Endothelial cell of umbilical vein (primary cell): Measurements from ENCODE around the gene MRNIP. TPM values are rescaled to one million over a fixed set of nuclear protein-coding genes. Genes with fewer than 3 reads are reported as not detected.

ENCODE experiments used
- BruUV-seq: library from RNA; stranded (reverse); fragments of 400-500 nt; replicated peaks from 2 replicates; lab custom pipeline; 2021; lab: Mats Ljungman, UMichigan
- CTCF ChIA-PET: fragments of 300-600, 350-600 bp; sonication (Branson Sonifier 250); formaldehyde crosslinking; loops from one replicate; lab custom pipeline; 2021; ENCODE audit warnings: antibody characterized with exemption, inconsistent platforms; lab: Charles Lee
- POLR2A ChIA-PET: fragments of 300-600, 350-600 bp; sonication (Branson Sonifier 250); formaldehyde crosslinking; loops from one replicate; lab custom pipeline; 2021; ENCODE audit warnings: antibody characterized with exemption, inconsistent platforms; lab: Charles Lee
- DNase-seq: peaks from one replicate; pipeline ENCODE4 v3.0.0-alpha.2; 2011; ENCODE audit warnings: low read depth, low spot score
- FAIRE-seq: peaks from 2 replicates; lab custom pipeline; 2011; peaks lifted over from hg19 to GRCh38; lab: Jason Lieb, UNC
- H2AFZ ChIP-seq: 2 replicates; pipeline ENCODE4 v1.6.0; 2012; ENCODE audit warnings: low read depth, low read length, control low read depth, inconsistent platforms
- H3K27ac ChIP-seq: 2 replicates; pipeline ENCODE4 v1.5.1; 2011; ENCODE audit warnings: low read depth, mild to moderate bottlenecking, control low read depth, low read length, moderate library complexity; ENCODE audit not compliant: insufficient read depth
- H3K27me3 ChIP-seq, 2 experiments: 2 replicates each; pipeline versions ENCODE4 v1.6.0 to v1.6.1; 2011; ENCODE audit warnings: low read length in 2 of 2, mixed read lengths in 1 of 2; ENCODE audit not compliant: control insufficient read depth in 2 of 2, insufficient read depth in 2 of 2
- H3K36me3 ChIP-seq, 2 experiments: 2 replicates in 1 of 2; 3 replicates in 1 of 2; pipeline ENCODE4 v1.5.1; 2011; ENCODE audit warnings: low read length in 2 of 2, mild to moderate bottlenecking in 1 of 2, moderate library complexity in 1 of 2; ENCODE audit not compliant: control insufficient read depth in 2 of 2, insufficient read depth in 2 of 2; ENCODE audit errors: extremely low read depth in 1 of 2
- H3K4me1 ChIP-seq: 3 replicates; pipeline ENCODE4 v1.5.1; 2011; ENCODE audit warnings: mild to moderate bottlenecking, low read length; ENCODE audit not compliant: control insufficient read depth, insufficient read depth; ENCODE audit errors: extremely low read depth
- H3K4me2 ChIP-seq: 2 replicates; pipeline ENCODE4 v1.6.1; 2011; ENCODE audit warnings: low read length, control low read depth, mixed read lengths; ENCODE audit not compliant: insufficient read depth
- H3K4me3 ChIP-seq, 3 experiments: fragments of 200-600 bp in 1 of 3; sonication (generic), shearing (Covaris generic) in 1 of 3; replicated peaks in 1 of 3; 2 replicates each; pipeline ENCODE4 v1.5.1; 2011 to 2016; ENCODE audit warnings: control low read depth in 3 of 3, low read length in 3 of 3, mild to moderate bottlenecking in 2 of 3, inconsistent platforms in 1 of 3, low read depth in 1 of 3, moderate library complexity in 1 of 3; ENCODE audit not compliant: insufficient read depth in 1 of 3
- H3K79me2 ChIP-seq: 2 replicates; pipeline ENCODE4 v1.6.0; 2012; ENCODE audit warnings: low read length, inconsistent platforms; ENCODE audit not compliant: control insufficient read depth, insufficient read depth
- H3K9ac ChIP-seq: replicated peaks from 2 replicates; pipeline ENCODE3; 2011; ENCODE audit warnings: low read length, control low read depth; ENCODE audit not compliant: insufficient read depth; ENCODE audit errors: extremely low read depth
- H3K9me1 ChIP-seq: replicated peaks from 3 replicates; pipeline ENCODE4 v1.6.0; 2011; ENCODE audit warnings: mild to moderate bottlenecking, low read length; ENCODE audit not compliant: control insufficient read depth, insufficient read depth; ENCODE audit errors: extremely low read depth
- H3K9me3 ChIP-seq: replicated peaks from 2 replicates; pipeline ENCODE4 v1.5.1; 2012; ENCODE audit warnings: low read length, inconsistent platforms; ENCODE audit not compliant: control insufficient read depth, insufficient read depth
- H4K20me1 ChIP-seq: replicated peaks from 2 replicates; pipeline ENCODE3; 2011; ENCODE audit warnings: mild to moderate bottlenecking, low read length; ENCODE audit not compliant: control insufficient read depth, insufficient read depth; ENCODE audit errors: extremely low read depth
- FOS ChIP-seq: IDR thresholded peaks from 2 replicates; pipeline ENCODE4 v1.6.1; 2011; ENCODE audit warnings: mild to moderate bottlenecking, low read length, moderate library complexity, borderline replicate concordance; ENCODE audit not compliant: insufficient read depth
- JUN ChIP-seq: IDR thresholded peaks from 2 replicates; pipeline ENCODE4 v1.6.1; 2011; ENCODE audit warnings: borderline replicate concordance, low read depth; ENCODE audit not compliant: insufficient read length, insufficient read depth
- MAX ChIP-seq: IDR thresholded peaks from 2 replicates; pipeline ENCODE4 v1.6.1; 2011; ENCODE audit not compliant: insufficient read depth, insufficient read length
- MYC ChIP-seq: IDR thresholded peaks from one replicate; pipeline ENCODE4 v1.6.1; 2011; ENCODE audit warnings: mild to moderate bottlenecking, low read depth, low read length
- POLR2A ChIP-seq: IDR thresholded peaks from 2 replicates; pipeline ENCODE4 v1.6.1; 2012; ENCODE audit warnings: low read depth, mild to moderate bottlenecking, control low read depth, low read length
- POLR2AphosphoS5 ChIP-seq: IDR thresholded peaks from 2 replicates; pipeline ENCODE4 v1.6.1; 2012; ENCODE audit warnings: low read depth, mild to moderate bottlenecking, control low read depth, low read length, moderate library complexity; ENCODE audit not compliant: insufficient read depth
- dilution Hi-C: fragments of 300-500 bp; cut with MboI; formaldehyde crosslinking; loops from one replicate; pipeline ENCODE4 v1.15.0; 2019; ENCODE audit warnings: low sequenced_read_pairs; ENCODE audit not compliant: extremely low pct_ligation_motif_present
- intact Hi-C: fragments of 100-400 bp; cut with micrococcal nuclease; formaldehyde crosslinking; loops from one replicate; pipeline ENCODE4 v1.10.0; 2022
- polyA plus RNA-seq, 4 experiments: library from polyadenylated mRNA; depleted of rRNA in 3 of 4; stranded (reverse) in 3 of 4; unstranded in 1 of 4; fragments of >200 nt; gene quantifications; 2 replicates each; pipeline versions ENCODE4 v1.2.1 to v1.2.3, GENCODE V29; 2011 to 2012; ENCODE audit warnings: missing spikeins in 1 of 4
- total RNA-seq: library from RNA; stranded (reverse); gene quantifications from 2 replicates; pipeline ENCODE4 v1.2.3, GENCODE V29; 2021
- TF ChIP-seq, protein P1 (sequence below), 2 donors: IDR thresholded peaks; 1 replicate in 1 of 2; 2 replicates in 1 of 2; pipeline ENCODE4 v1.5.1; 2011; ENCODE audit warnings: low read length in 2 of 2, mild to moderate bottlenecking in 2 of 2, moderate library complexity in 2 of 2, control low read depth in 1 of 2, inconsistent platforms in 1 of 2, low read depth in 1 of 2; ENCODE audit not compliant: insufficient read depth in 1 of 2; ENCODE audit errors: extremely low read depth in 1 of 2

Gene MRNIP
- total and polyA plus RNA-seq, 2 donors (not counting 3 experiments of a cell fraction or from before 2014, with no cell fraction given) = 17.1 to 19.1 TPM

DNA sequence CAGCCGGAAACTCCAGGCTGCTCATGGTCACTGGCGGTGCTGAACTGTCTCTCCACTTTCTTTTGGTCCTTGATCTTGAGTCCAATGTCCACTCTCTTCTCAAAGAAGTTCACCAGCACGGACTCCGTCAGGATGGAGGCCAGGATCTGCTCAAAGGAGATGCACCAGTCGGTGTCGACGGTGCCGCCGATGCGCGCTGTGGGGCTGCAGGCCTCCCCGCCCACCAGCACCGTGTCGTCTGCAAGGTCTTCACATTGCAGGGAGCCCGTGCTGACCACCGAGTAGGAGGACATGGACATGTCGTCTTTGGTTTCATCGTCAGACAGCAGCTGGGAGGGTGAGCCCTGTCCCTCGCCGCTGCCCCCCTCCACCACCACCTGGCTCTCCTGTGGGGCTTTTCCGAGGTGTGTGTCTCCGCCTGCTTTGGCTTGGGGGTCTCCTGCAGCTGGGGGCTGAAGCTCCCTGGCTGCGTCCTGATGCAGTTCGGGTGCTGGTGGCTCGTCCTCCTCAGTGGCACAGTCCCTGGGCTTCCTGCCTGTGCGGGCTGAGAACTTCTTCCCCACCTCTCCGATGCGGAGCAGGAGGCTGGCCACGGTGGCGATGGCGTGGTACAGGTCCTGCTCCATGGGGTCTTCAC is 5.0 kb upstream of the MRNIP start:
- intact Hi-C loops = no loop called here
- H3K9me3 ChIP-seq = no peaks in the 10 kb centered on the region
- FAIRE-seq = no peak
- H3K9me1 ChIP-seq = no peaks in the 10 kb centered on the region
- no peaks in the 10 kb centered on the region for H3K27me3 ChIP-seq
- no peak overlapping the region for H2AFZ ChIP-seq
- BruUV-seq = no TSS peak
- H3K4me2 ChIP-seq = no peak overlapping the region
- POLR2A ChIA-PET = no interaction called here
- no peak overlapping the region for H3K9ac ChIP-seq
- H3K4me3 ChIP-seq = no peak overlapping the region
- H3K36me3 ChIP-seq = peaks cover 4 to 49% of the 10 kb centered on the region in 2 experiments
- H3K4me1 ChIP-seq = no peaks in the 10 kb centered on the region
- H4K20me1 ChIP-seq = no peaks in the 10 kb centered on the region
- CTCF ChIA-PET = no interaction called here
- TF ChIP-seq FOS (no peak), JUN (no peak), MAX (no peak), POLR2AphosphoS5 (no peak), POLR2A (no peak), MYC (no peak)
- TF ChIP-seq, protein P1, sequence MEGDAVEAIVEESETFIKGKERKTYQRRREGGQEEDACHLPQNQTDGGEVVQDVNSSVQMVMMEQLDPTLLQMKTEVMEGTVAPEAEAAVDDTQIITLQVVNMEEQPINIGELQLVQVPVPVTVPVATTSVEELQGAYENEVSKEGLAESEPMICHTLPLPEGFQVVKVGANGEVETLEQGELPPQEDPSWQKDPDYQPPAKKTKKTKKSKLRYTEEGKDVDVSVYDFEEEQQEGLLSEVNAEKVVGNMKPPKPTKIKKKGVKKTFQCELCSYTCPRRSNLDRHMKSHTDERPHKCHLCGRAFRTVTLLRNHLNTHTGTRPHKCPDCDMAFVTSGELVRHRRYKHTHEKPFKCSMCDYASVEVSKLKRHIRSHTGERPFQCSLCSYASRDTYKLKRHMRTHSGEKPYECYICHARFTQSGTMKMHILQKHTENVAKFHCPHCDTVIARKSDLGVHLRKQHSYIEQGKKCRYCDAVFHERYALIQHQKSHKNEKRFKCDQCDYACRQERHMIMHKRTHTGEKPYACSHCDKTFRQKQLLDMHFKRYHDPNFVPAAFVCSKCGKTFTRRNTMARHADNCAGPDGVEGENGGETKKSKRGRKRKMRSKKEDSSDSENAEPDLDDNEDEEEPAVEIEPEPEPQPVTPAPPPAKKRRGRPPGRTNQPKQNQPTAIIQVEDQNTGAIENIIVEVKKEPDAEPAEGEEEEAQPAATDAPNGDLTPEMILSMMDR (IDR thresholded peaks at IDR 0.05; ENCODE audit: extremely low read depth in 1 of 2, insufficient read depth in 1 of 2, low read depth in 1 of 2, low read length in 2 of 2) = no peak
- no peak for DNase-seq
- dilution Hi-C loops = no loop called here
- no peaks in the 10 kb centered on the region for H3K79me2 ChIP-seq
- H3K27ac ChIP-seq = no peak overlapping the region
